GM12873 (cell line): ENCODE measurements around the gene PML.

Experiments
- TF ChIP-seq, protein P1 (sequence below): IDR thresholded peaks from 2 replicates; pipeline ENCODE4 v1.5.1; 2012; ENCODE audit warnings: low read depth, mild to moderate bottlenecking, moderate library complexity, low read length, control low read depth; ENCODE audit not compliant: insufficient read depth; ENCODE audit errors: missing control alignments

Gene PML

DNA sequence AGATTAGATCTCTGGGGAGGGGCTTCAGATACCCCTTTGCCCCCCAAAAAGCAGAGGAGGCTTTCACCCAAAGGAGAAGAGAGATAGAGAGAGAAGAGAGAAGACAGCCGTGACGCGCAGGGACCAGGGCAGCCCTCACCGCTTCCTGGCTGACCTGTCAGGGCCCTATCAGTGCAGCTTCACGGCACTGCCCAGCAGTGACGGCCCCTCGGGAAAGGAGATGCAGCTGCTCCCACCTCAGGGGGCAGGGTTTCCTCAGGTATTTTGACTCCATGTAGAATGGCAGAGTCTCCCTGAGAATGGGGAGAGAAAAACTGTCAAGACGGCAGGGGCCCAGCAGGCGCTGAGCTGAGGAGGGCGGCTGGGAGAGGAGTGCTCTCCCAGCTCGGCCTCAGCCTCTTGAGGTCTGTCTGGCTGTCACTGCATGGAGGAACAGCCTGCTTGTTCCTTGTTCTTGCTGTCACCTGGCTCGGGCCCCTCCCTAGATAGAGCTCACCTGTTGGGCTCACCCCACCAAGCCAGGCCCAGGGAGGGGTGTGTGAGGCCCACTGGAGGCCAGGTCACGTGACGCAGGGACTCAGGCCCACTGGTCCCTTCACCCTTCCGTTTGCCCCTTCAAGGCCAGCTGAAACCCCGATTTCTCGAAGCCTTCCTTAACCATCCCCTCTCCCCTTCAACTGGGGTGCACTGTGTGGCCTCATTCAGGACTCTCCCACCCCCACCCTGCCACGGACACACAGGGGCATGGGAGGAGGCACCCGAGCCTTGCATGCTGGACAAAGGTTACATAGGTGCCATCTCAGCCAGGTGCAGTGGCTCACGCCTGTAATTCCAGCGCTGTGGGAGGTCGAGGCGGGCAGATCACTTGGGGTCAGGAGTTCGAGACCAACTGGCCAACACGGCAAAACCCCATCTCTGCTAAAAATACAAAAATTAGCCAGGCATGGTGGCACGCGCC, 40.0 kb upstream of the PML start:
- TF ChIP-seq, protein P1, sequence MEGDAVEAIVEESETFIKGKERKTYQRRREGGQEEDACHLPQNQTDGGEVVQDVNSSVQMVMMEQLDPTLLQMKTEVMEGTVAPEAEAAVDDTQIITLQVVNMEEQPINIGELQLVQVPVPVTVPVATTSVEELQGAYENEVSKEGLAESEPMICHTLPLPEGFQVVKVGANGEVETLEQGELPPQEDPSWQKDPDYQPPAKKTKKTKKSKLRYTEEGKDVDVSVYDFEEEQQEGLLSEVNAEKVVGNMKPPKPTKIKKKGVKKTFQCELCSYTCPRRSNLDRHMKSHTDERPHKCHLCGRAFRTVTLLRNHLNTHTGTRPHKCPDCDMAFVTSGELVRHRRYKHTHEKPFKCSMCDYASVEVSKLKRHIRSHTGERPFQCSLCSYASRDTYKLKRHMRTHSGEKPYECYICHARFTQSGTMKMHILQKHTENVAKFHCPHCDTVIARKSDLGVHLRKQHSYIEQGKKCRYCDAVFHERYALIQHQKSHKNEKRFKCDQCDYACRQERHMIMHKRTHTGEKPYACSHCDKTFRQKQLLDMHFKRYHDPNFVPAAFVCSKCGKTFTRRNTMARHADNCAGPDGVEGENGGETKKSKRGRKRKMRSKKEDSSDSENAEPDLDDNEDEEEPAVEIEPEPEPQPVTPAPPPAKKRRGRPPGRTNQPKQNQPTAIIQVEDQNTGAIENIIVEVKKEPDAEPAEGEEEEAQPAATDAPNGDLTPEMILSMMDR, result no peak

GRCh38 chr15:73955326-73955725, 39.2 kb upstream of the PML start:
- TF ChIP-seq, protein P1, result no peak

DNA sequence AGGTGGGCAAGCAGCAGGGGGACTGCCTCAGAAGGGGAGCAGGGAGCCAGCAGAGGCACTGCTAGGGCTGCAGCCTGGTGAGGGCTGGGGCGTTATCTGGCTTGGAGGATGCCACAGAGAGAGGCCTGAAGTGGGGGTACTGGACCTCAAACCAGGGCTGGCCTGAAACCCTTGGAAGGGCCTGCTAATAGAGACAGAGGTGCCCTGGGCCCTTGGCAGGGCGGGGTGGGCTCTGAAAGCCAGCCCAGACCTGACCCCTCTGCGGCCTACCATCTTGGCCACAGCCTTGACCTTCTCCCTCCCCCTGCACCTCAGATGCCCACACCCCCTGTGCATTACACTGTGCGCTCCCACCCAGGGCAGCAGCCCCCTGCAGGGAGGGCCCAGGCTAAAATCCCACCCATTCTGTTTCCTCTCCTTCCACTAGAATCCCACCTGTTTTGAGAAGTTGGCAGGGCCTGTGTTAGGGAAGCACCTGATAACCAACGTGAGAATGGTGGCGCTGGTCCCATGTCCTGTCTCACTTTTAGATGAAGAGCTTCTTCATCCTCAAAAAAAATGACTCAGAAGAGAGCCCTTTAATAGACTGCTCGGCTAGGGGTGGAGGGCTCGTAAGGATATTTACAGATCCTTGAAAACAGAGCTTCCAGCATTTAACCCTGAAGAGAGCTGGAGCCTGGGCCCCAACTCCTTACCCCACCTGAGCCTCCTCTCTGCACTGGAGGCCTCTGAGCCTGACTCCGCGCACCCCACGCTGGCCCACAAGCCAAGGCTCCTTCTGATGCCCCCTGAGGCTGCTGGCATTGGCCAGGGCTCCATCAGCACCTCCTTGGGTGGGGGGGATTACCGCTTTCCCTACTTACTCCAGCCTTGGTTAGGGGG, 38.4 kb upstream of the PML start:
- TF ChIP-seq, protein P1, result no peak

GRCh38 chr15:73956743-73957135, 37.8 kb upstream of the PML start:
- TF ChIP-seq, protein P1, result no peak

- TF ChIP-seq, protein P1, result no peak
These were observed 37.2 kb upstream of the PML start for GRCh38 chr15:73957276-73957675.

DNA sequence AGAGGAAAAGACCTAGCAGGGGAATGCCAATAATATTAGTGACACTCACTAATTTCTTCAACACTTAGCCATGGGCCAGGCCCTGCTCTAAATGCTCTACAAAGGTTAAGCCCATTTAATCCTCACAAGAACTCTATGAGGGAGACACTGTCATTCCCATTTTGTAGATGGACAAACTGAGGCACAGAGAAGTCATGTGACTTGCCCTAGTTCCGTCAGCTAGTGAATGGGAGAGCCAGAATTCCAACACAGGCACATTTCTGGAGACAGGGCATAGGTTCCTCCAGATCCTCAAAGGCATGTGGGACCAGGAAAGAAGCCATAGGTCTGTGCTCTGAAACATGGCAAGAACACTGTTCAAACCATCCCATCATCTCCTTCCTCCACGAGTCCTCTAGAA, 36.7 kb upstream of the PML start:
- TF ChIP-seq, protein P1, result no peak

DNA sequence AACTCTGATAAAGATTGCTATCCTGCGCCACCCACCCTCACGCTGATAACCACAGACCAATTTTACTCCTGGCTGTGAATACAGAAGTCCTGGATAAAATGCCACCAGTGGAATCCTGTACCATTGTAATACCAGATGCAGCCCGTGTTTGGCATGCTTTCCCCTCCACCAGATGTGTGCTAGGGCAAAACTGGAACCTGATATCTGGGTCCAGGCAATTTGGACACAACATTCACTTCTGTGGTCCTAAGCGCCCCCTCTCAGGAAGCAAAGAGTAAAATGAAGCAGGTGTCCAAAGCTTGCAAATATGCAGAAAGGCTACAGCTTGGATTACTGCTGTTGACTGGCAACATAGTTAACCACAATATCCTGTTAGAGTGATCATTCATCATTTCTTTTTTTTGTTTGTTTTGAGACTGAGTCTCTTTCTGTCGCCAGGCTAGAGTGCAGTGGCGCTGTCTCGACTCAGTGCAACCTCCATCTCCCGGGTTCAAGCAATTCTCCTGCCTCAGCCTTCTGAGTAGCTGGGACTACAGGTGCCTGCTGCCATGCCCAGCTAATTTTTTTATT, 35.4 kb upstream of the PML start:
- TF ChIP-seq, protein P1, result no peak
